Suppressor macrophage treated with lipopolysaccharide for 1 hour (primary cell): Measurements from ENCODE around the gene GAN.
"Not testable (repeated sequence)": the region's sequence is repeated elsewhere in the genome, so short reads cannot be mapped to it uniquely, and the experiment has no call there.

Experiments
- DNase-seq, 3 donors: peaks; one replicate each; pipeline ENCODE4 v3.0.0-alpha.2; 2020 to 2022

The GAN gene

DNA sequence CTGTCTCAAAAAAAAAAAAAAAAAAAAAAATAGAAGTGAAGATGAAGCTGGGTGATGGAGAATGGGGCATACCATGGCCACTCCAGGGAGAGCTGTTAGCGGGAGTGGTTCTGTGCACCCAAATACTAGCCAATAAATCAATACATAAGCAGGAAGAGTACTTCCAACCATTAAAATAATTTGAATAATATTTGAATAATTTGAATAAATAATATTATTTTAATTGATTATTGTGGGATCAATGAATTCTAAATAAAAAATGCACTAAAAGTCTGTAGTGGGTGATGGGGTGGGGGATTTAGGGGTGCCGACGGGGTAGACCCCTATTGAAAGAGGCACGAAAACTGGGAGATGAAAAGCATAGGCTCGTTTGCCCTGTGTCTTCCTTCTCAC lies 88.4 kb downstream of the GAN start:
- no peak for DNase-seq

- peak; percentile 90 to 95 (median 94) for DNase-seq
These were observed 89.0 kb downstream of the GAN start for GRCh38 chr16:81403601-81404391.

GRCh38 chr16:81405002-81405401 lies 90.2 kb downstream of the GAN start:
- not testable (repeated sequence) for DNase-seq

DNA sequence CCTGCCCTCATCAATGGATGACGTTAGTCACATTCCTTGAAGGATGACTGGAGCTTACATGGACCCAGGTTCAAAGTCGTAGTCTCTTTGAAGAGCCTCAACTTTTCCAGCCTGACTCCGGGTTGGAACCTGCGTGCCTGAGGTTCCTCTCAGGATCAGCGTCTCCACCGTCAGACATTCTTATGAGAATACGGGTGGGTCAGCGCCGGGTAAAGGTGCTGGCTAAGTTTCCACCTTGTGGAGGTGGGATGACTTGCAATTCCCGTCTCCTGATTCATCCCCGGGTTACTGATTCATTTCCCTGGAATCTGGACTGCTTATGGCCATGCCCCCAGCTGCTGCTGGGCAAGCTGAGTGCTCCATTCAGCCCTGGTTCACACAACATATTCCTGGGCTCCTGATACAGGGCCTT lies 90.9 kb downstream of the GAN start:
- no peak for DNase-seq

- no peak for DNase-seq
These were observed 93.7 kb downstream of the GAN start for GRCh38 chr16:81408409-81408950.

DNA sequence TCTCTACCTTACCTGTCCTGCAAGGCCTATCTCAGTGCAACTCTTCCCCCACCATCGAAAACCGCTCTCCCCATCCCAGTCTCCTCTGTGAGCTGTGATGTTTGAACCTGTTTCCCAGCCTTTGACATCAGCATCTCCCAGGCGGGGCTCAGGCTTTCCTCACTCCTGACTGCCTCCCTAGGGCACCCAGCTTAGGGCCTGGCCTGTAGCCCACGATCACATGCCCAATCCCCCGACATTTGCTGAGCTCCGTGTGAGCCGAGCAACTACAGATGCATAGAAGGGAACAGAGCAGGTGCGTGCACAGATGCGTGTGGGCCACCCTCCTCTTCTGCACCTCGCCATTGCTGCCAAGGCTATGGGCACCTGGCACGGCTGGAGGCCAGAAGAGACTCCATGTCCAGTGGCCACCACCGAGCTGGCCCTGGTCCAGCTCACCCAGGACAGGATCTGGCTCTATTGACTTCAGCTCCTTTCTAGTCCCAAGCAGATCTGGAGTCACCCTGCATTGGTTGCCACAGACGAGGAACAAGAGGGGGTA lies 94.3 kb downstream of the GAN start:
- no peak for DNase-seq

DNA sequence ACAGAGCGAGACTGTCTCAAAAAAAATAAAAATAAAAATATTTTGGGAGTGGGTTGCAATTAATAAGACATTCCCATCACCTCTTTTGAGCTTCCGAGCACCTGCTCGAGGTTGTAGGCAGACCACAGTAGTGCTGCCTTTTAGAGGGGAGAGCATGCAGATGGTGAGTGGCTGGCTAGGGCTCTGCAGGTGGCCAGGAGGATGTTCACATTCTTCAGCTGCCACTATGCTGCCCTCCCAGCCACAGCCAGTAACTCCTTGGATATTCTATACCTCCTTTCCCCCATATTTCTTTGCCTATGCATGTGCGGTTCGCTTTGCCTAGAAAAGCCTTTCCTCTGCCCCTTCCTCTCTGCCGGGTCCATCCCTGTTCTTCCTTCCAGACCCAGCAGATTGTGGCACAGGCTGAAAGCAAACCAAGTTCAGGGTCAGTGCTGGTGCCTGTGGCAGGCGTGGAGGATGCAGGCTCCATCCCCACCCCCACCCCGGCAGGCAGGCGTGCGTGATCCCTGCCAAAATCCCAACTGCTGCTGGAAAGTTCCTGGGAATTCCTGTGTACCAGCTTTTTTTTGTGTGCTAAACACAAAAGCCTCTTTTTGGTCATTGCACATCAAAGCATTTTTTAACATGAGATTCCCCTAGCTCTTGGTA lies 96.0 kb downstream of the GAN start:
- DNase-seq: no peak

GRCh38 chr16:81413245-81413990 lies 98.7 kb downstream of the GAN start:
- DNase-seq: no peak

DNA sequence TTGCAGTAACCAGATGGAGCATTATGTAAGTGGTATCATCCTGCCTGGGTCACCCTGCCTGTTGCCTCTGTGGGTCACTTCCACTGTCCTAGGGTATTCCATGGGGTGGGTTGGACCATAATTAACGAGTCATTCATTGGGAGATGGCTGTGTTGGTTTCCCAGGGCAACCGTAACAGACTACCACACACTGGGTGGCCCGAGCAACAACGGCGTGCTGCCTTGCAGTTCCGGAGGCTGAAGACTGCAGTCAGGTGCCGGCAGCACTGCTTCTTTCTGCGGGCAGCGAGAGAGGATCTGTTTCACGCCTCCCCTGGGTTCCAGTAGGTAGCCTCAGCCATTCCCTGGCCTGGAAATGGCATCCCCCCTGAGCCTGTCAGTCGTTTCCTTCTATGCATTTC lies 101.0 kb downstream of the GAN start:
- no peak for DNase-seq

DNA sequence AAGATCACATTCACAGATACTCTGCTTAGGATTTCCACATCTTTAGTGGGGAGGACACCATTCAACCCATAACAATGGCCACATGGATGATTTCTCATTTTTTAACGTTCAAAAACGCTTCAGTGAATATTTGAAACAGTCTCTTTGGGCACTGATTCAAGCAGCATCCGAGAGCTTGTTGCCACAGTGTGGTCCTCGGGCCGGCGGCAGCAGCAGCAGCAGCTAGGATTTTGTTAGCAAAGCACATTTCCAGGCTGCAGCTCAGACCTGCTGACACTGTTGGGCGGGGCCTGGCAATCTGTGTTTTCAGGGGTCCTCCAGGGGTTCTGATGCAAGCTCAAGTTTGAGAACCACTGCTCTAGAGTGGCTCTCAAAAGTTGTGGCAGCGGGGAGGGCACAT lies 102.0 kb downstream of the GAN start:
- DNase-seq: no peak

GRCh38 chr16:81417210-81417609 lies 102.4 kb downstream of the GAN start:
- DNase-seq: no peak

- no peak for DNase-seq
These were observed 105.0 kb downstream of the GAN start for GRCh38 chr16:81419806-81420205.

- DNase-seq: no peak
These were observed 106.4 kb downstream of the GAN start for GRCh38 chr16:81421126-81421525.

GRCh38 chr16:81421536-81421935 lies 106.8 kb downstream of the GAN start:
- DNase-seq: no peak

- not testable (repeated sequence) for DNase-seq
These were observed 107.4 kb downstream of the GAN start for GRCh38 chr16:81422153-81422552.

DNA sequence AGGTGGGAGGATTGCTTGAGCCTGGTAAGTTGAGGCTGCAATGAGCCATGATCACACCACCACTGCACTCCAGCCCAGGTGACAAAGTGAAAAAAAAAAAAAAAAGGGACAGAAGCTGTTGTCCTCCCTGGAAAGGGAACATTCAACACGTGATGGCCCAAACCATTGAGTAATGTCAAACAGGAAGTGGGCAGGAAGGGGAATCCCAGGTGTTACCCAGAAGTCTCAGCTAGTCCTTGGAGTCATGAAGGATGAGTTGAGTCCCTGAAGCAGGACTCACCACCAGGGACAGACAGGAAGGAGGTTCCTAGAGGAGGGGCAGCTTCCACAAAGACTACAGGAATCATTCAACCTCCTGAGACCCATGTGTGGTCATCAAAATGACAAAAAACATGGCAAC lies 110.0 kb downstream of the GAN start:
- peak; percentile 90 to 96 (median 93) for DNase-seq

DNA sequence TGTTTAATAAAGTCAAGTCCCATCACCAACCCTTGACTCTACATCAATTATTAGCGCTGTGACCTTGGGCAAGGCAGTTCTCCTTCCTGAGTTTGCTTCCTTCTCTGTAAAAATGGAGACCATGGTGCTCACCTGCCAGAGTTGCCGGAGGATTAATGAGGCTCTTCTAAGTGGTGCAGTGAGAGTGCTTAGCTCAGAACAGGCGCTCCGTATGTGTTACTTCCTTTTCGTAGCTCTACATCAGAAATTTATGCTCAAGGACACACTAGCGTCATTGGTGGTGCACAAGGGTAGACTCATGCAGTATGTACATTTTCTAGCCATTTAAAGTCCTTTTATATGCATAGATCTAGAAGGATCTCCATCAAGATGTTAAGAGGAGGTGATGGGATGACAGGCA lies 112.5 kb downstream of the GAN start:
- no peak for DNase-seq

DNA sequence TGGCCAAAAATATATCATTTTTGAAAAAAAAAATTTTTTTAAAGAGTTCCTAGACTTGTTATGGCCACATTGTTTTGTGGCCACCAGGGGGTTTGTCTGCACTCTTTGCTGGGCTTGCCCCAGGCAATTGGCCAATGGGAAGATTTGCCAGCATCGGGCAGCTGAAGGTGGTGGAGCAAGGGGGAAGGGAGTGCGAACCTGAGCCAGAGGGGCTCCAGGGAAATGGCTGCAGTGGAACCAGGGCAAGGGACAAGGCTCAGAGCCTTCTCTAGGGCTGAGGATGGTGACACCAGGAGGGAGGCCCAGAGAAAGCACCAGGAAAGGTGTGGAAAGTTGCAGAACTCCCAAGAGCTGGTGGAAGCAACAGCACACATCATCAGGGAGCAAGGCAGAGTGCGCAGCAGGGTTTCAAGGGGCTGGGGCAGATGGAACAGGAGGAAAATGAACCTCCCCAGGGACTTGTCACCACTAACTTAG lies 114.3 kb downstream of the GAN start:
- peak; percentile 70 to 79 (median 77) for DNase-seq

GRCh38 chr16:81431554-81432353 lies 117.0 kb downstream of the GAN start:
- peak; percentile 90 to 96 (median 94) for DNase-seq

- no peak for DNase-seq
These were observed 118.3 kb downstream of the GAN start for GRCh38 chr16:81432937-81433557.

GRCh38 chr16:81435103-81435502 lies 120.3 kb downstream of the GAN start:
- DNase-seq: no peak

DNA sequence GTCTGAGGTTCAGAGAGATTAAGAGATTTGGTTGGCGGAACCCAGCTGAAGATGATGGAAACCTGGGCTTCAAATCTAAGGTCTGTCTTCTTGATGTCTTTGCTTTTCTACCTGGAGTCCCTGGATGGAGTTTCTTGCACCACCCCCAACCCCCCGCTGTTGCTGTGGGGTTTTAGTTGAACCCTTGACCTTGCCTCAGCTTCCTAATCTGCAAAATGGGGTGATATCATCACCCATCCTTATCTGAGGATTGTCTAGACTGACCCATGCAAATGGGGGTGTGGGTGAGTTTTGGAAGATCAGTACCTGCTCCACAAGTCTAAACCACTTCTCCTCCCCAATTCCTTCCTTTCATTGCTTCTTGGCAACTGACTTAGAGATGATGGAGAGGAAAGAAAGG lies 120.8 kb downstream of the GAN start:
- no peak for DNase-seq
